IPS DF 19.7 (cell line): ENCODE results near the gene ME3.
"Not testable (repeated sequence)": the region's sequence is repeated elsewhere in the genome, so short reads cannot be mapped to it uniquely, and the experiment has no call there.

Source experiments
- DNase-seq: peaks from one replicate; pipeline ENCODE4 v3.0.0-alpha.2; 2013; ENCODE audit warnings: low read depth, low spot score

The ME3 gene

DNA sequence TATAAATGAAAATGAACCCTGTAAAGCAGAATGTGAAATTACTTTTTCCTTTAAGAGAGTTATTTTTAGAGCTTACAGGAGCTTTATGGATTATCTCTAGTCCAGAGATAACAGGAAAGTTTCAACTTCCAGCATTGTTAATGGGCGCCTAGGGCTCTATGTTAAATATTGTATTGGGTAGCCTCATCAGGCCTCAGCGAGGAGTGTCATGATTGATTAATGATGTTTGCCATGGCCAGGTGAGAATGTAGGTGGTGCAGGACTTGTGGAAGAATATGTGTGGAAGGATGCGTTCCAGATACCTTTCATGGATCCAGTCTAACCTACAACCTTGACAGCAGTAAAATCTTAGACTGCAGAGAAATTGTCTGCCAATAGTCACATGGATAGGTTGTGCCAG, 50.6 kb downstream of the ME3 start:
- no peak for DNase-seq

GRCh38 chr11:86620891-86621521, 51.4 kb downstream of the ME3 start:
- no peak for DNase-seq

GRCh38 chr11:86619428-86619827, 53.0 kb downstream of the ME3 start:
- not testable (repeated sequence) for DNase-seq

GRCh38 chr11:86617502-86617901, 54.9 kb downstream of the ME3 start:
- DNase-seq, result no peak

DNA sequence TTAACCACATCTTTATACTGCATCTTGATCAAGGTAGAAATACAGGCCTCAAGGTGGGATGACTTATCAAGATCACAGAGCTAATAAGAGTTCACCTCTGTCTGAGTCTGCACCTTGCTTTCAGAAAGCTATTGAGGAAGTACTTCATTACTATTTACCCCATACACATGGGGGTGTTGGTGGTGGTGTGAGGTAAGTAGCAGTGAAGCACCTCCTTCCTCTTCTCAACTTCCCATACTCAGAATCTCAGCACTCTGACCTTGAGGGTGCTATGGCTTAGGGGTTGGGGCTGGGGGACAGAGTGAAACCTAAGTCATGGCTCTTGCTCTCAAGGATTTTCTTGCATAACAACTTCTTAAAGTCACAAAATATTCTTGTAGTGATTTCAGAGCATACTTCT, 56.9 kb downstream of the ME3 start:
- no peak for DNase-seq

GRCh38 chr11:86610559-86611341, 61.7 kb downstream of the ME3 start:
- DNase-seq, result no peak

DNA sequence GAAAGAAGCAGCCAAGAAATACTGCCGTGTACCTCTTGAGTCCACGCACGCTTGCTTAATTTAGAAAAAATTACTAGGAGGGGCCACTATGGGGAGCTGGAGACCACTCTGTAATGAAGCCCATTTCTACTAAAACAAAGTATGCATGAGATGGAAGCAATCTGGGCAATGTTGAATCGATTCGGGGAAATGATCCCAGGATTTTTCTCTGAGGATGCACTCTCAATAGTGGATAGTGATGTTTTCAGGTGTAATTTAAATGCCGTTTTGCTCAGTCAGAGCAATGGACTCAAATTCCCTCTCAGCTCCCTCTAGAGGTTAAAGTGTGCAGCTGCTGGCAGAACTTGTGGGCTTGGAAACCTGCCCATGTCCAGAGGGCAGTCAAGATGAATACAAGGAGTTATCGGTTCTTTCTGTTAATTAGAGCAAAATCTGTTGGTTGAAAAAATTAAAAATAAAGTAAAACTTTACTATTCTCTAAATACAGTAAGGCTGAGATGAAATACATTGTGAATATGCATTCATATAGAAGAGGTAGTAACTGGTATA, 64.1 kb downstream of the ME3 start:
- DNase-seq, result no peak

DNA sequence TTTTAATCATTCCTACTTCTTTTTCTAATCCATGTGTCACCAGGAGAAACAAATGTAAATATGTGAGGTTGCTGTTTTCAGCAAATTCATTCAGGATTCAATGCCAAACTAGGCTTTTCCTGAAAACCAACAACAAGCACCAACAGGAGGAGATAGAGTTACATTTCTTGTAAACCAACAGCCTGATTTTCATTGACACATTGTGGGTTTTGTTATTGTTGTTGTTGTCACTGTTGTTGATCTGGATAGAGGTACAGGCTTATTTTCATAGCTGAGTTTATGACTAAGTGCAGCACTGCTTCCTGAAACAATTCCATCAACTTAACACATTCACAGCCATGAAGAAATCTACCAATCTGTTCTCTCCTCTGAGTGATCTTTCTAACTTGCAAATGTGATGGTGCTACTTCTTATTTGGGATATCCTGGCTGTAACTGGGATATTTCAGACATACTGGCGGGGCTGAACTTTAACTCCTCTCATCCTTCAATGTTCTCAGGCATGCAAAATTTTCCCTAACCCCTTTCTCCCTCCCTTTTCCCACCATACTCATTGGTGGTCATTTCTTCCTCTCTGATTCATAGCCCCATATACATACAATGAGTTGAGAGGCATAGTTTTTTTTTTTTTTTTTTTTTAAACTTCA, 65.5 kb downstream of the ME3 start:
- no peak for DNase-seq

DNA sequence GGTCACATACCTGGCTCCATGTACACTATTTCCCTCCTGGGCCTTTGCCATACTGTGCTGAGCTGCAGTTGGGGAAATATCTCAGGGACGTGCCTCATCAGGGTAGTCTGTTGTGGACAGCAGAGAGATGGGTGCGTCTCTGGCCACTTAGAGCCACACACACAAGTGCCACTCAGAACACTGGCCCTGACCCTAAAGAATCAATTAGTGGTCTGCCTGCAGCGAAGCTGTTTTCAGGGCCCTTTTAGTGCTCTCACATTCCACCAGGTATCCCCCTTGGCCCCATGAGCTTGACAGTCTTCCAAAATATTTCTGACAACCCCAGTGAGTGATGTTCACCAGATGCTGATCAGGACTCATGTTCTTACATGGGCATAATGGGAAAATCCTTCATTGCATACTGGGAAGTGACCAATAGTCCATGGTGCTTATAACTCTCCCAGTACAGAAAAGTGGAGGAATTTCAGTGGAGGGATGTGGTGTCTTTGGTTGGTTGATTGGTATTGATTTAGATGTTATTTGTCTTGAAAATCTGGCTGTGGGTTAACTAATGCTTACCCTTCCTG, 66.1 kb downstream of the ME3 start:
- no peak for DNase-seq

DNA sequence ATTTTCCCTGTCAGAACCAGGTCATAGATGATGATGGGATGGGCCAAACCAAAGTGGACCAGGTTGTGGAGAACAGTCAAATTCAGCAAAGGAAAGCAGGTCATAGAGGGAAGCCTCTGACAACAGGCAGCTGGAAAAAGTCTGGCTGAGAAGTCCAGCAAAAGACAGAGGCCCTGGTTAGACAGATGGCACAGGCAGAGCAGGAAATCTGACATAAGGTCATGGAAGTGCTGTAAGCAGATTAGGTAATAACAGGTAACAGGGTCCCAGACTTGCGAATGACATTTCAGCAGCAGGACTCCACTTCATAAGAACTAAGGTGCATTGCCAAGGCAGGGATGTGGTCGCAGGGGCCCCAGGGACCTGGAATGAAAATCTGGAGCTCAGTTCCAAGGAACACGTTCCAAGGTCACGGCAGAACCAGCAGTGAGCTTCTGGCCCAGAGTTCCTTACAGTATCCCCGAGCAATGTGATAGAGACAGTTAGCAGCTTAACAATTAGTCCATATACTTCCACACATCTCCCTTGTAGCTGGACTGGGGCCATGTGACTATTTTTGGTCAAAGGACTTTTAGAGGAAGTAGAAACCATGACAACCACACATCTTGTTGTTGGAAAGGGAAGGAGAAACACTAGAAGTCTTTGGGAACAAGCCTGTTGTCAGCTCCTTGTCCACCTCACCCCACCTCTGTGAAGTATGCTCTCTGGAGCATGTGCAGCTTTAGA, 75.4 kb downstream of the ME3 start:
- DNase-seq, result no peak

DNA sequence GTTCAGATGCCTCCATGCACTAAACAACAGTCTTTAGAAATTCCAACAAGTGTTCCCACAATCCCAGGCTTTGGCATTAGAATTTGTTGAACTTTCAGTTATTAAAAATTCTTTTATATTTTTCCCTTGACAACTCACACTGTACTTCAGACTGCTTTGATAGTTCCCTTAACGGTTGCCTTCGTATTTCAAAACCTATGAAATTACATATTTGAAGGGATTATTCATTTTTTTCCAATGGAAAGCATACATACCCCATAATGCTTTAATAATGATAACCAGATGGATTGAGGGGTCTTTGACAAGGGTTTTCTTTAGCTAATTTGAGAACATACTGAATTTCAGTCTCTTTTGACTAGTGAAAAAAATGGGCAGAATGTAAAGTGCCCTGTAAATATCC, 76.5 kb downstream of the ME3 start:
- DNase-seq, result no peak

- no peak for DNase-seq
Observed at GRCh38 chr11:86595451-86595850, 77.0 kb downstream of the ME3 start.

- no peak for DNase-seq
Observed at GRCh38 chr11:86594746-86595145, 77.7 kb downstream of the ME3 start.

GRCh38 chr11:86593833-86594232, 78.6 kb downstream of the ME3 start:
- DNase-seq, result no peak

DNA sequence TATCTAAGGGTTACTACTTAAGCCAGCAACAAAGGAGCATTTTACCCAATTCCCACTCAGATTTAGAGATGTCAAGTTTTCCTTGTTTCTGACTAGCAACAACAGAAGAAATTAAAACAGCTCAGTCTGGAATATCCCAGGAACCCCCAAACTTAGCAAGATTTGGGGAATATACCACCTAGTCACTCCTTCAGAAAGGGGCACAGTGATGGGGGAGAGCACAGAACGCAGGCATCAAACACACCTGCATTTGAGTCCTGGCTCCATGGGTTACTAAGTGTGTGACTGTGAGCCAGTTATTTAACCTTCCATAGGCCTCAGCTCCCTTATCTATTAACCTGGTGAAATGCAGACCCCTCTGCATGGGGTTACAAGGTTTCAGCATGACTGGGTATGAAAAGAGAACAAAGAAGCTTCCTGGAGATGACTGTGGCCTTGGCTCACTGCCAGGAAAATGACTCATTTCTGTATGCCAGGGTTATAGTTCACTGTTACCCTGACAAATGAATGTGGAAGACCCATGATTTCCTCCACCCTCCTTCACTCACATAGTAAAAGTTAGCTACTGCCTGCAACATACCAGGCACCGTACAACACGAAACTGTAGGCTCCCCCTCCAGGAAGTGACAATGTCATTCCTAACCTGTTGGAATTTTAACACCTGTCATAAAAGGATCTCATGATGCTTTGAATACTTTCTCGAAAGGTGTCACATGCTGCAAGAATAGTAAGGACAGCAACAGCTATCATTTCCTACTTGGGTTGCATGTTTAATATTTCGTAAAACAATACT, 79.6 kb downstream of the ME3 start:
- DNase-seq, result no peak

GRCh38 chr11:86592047-86592591, 80.3 kb downstream of the ME3 start:
- no peak for DNase-seq

- no peak for DNase-seq
Observed at GRCh38 chr11:86591631-86592030, 80.8 kb downstream of the ME3 start.

DNA sequence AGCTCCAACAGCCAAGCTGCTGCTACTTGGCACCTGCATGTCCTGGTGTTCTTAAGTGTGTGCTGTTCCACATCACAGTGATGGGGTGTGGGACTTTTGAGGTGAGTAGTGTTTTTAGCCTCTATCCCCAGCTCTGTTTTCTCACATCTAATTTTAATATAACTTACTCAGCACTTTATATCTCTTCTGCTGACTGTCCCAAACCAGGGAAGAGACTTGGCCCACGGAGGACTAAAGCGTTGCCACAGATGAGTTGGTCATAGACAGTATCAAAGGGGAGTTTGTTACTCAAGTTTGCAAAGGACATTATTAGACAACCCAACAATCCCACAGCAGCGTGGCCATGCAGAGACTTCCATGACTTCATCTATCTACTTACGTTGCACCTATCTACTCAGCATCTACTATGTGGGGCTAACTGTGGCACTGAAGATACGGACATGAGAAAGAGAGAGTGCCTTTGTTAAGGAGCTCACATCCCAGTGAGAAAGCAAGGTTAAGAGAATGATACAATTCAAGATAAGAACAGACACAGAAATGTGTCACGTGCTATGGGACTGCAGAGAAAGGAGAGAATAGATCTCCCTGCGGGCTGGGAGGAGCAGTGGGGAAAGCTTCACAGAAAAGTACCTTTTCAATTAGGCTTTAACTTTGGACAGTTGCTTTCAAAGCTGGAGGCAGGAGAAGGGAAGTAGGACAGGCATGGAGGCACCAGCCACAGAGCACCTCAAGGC, 82.4 kb downstream of the ME3 start:
- no peak for DNase-seq

GRCh38 chr11:86589204-86589603, 83.2 kb downstream of the ME3 start:
- DNase-seq, result no peak

GRCh38 chr11:86588566-86589090, 83.8 kb downstream of the ME3 start:
- DNase-seq, result no peak
